Right forelimb (tissue), 1 donor: ENCODE measurements around the gene HNF4A.

Source experiments
- DNase-seq: peaks from one replicate; pipeline ENCODE4 v3.0.0-alpha.2; 2018

HNF4A gene

DNA sequence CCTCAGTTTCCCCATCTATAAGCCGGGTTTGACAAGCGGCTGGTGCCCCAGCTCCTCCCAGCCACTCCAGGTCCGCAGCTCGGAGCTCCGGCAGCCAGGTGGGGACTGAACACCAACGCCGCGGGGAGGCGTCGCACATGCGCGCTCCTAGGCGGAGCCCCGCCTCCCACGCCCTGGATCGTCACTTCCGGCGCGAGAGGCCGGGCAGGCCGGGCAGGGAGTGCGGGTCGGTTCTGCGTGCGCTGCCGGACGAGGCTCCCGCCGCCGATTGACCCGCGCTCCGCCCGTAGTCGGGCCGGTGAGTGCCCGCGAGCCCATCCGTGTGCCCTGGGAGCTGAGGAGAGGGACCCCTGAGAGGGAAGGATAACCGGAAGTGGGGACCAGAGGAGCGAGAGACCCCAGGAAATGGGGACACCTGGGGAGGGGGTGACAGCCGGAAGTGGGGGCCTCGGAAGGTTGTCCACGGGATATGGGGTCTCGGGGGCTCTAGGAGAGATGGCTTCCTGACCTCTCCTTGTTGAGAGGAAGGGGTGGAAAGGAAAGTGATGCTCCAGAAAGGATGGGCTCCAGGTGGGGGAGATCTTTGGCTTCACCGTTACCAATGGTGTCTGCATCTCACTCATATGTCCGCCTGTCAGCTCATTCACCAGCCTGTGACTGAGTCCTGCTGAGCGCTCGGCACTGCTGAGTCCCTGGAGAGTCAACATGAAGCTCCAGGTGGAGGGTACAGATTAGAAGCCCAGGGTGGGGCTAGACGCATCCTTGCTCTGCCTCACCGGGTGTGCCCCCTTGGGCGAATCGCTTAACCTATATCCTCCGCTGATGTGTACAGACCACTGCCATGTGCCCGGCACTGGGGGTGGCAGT lies 120.4 kb downstream of the HNF4A start, which contains the start of gene TTPAL:
TSS of gene TTPAL (plus strand) at position 181 of the 867 bp plus-strand sequence. CDS start 4,126 bp downstream, outside the sequence.
- peak; percentile 91 for DNase-seq

DNA sequence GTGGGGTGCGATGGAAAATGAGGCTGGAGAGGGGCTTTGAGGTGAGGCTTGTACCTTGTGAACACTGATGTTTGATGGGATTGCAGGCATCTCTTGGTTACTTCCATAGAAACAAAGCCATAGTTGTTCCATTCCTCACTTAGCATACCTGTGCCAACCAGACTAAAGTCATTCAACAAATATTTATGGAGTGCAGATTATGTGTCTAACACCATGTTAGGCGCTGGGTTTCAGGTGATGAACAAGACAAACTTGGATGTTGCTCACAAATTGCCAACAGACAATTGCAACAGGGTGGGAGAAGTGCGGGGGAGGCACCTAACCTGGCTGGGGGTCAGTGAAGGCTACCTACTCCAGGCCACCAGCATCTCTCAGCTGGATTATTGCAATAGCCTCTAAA lies 121.7 kb downstream of the HNF4A start:
- no peak for DNase-seq

DNA sequence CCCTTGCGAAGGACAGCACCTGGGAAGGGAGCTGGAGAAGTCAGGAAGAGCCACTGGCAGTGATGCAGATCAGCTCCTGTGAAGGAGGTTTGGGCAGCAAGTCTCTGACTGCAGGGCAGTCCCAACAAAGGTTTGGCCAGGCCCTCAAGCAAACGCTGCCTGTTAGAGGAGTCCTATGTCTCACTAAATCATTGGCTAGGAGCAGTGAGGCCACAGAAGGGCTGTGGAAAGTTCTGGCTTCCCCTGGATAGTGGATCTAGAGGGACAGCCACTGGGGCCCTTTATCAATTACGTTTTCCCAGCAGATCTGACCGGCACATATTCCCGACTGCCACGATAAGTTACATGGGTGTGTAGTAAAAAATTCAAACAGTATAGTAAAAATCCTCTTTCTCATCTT lies 122.7 kb downstream of the HNF4A start:
- DNase-seq, result no peak

DNA sequence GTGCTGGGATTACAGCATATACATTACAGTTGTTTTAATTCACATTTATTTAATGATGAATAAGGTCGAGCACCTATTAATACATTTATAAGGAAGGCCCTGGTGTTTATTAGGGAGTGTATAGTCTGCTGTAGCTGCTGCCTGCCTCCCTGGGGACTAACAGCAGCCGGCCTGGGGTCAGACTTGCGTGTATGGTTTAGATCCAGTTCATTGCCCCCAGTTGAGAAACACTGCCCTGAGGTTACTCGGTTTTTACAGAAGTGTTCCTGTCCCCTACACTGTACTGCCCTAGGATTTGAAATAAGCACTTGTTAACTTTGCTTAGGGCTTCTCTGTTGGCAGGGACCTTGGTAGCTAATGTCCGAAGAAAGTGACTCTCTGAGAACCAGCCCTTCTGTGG lies 124.1 kb downstream of the HNF4A start:
- DNase-seq, result no peak

DNA sequence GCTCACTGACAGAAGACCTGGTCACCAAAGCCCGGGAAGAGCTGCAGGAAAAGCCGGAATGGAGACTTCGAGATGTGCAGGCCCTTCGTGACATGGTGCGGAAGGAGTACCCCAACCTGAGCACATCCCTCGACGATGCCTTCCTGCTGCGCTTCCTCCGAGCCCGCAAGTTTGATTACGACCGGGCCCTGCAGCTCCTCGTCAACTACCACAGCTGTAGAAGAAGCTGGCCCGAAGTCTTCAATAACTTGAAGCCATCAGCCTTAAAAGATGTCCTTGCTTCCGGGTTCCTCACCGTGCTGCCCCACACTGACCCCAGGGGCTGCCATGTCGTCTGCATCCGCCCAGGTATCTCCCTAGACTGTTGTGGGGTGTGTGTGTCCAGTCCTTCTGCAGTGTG lies 124.6 kb downstream of the HNF4A start:
- DNase-seq, result no peak

DNA sequence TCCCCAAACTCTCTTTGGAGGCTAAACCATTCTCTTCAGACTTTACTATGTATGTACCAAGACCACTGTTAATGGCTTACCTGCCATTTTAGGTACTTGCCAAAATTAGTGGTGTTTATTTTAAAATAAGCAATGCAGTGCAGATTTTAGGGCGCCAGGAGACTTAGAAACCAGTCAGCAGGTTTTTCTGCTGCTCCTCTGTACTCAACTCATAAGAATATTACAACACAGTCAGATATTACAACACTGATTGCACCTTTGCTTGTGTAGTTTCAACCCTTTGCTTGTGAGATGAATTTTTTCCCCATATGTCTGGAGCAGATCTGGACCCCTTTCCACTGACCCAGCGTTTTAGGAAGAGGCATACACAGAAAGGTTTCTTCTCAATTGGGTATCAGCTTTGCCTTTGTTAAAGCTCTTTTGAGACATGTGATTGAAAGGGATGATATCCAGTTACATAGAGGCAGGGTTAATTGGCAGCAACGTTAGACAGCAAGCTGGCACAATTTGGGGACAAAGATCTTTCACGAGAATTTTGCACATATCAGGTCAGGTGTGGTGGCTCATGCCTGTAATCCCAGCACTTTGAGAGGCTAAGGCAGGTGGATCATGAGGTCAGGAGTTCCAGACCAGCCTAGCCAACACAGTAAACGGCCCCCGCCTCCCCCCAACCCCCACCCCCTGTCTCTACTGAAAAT lies 126.4 kb downstream of the HNF4A start:
- DNase-seq, result no peak

DNA sequence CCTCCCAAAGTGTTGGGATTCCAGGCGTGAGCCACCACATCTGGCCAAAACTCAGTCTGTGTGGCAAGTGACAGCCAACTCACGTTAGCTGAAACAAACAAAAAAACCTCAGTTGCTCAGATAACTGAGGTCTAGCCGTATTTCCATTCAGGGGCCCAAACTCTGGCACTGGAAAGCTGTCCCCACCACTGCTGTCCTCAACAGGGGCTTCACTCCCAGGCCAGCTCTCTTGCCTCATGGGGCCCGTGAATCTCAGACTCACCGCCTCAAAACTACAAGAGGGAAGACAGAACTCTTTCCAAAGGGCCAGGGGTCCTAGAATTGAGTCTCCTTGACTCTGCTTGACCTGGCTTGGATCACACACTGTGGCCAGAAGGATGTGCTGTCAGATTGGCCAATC lies 127.6 kb downstream of the HNF4A start:
- DNase-seq, result no peak
